ENCODE results near the gene FAM167B.

- TF ChIP-seq CTCF (IDR thresholded peaks at IDR 0.05), result no peak
- no peak for TF ChIP-seq POLR2A (IDR thresholded peaks at IDR 0.05)
These were observed 30.5 kb upstream of the FAM167B start for GRCh38 chr1:32216566-32216965.

All from body of pancreas (tissue), 4 donors.